Vagina (tissue), 2 donors: ENCODE measurements around the gene FGF19.

Experiments
- CTCF ChIP-seq, 3 experiments: fragments of 450-650 bp in 2 of 3; fragments of 200-600 bp in 1 of 3; sonication (generic) in 1 of 3; IDR thresholded peaks; one replicate each; pipeline ENCODE4 v1.5.1; 2017 to 2019; ENCODE audit warnings: antibody characterized with exemption in 3 of 3, mild to moderate bottlenecking in 2 of 3, moderate library complexity in 2 of 3
- POLR2AphosphoS5 ChIP-seq, 2 donors: sonication (generic); formaldehyde crosslinking; IDR thresholded peaks; one replicate each; pipeline ENCODE4 v1.9.0; 2017; ENCODE audit warnings: antibody characterized with exemption in 2 of 2, mild to moderate bottlenecking in 2 of 2, low read depth in 1 of 2; ENCODE audit not compliant: insufficient read depth in 1 of 2

DNA sequence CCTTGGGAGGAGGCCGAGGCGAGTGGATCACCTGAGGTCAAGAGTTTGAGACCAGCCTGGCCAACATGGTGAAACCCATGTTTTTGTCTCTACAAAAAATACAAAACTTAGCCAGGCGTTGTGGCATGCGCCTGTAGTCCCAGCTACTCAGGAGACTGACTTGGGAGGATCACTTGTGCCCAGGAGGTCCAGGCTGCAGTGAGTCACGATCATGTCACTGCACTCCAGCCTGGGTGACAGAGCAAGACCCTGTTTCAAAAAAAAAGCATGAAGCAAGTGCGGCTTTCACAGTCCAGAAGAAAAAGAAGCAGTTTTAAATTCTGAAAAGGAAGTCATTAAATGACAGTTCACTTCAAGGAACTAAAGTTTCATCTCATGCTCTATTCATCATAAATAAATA, 21.6 kb downstream of the FGF19 start:
- TF ChIP-seq CTCF (IDR thresholded peaks at IDR 0.05) (no peak), POLR2AphosphoS5 (IDR thresholded peaks at IDR 0.05; ENCODE audit: insufficient read depth in 1 of 2, low read depth in 1 of 2) (no peak)
